HEK293 (cell line): Measurements from ENCODE around the gene ZKSCAN4.

ENCODE experiments used
- CTCF ChIA-PET: fragments of 350-600 bp; formaldehyde crosslinking; extraction: SDS; loops from one replicate; lab custom pipeline; 2021; ENCODE audit warnings: antibody characterized with exemption; lab: Yijun Ruan, JAX
- POLR2A ChIA-PET: fragments of 300-600 bp; formaldehyde crosslinking; extraction: SDS; loops from one replicate; lab custom pipeline; 2020; ENCODE audit warnings: antibody characterized with exemption, inconsistent platforms; lab: Yijun Ruan, JAX
- H3K27ac ChIP-seq: fragments of 200-500 bp; sonication (Bioruptor generic); 2 replicates; pipeline ENCODE4 v1.5.1; 2014; ENCODE audit warnings: low read depth, low read length, control low read depth, inconsistent platforms; ENCODE audit errors: extremely low read depth
- H3K36me3 ChIP-seq, 2 experiments: fragments of 200-500 bp in 1 of 2; sonication (Bioruptor generic) in 1 of 2; 1 replicate in 1 of 2; 2 replicates in 1 of 2; pipeline ENCODE4 v1.5.1; 2014 to 2017; ENCODE audit warnings: inconsistent platforms in 2 of 2, low read length in 2 of 2; ENCODE audit not compliant: control insufficient read depth in 2 of 2, insufficient read depth in 1 of 2
- H3K4me1 ChIP-seq: fragments of 200-500 bp; sonication (Bioruptor generic); 2 replicates; pipeline ENCODE4 v1.5.1; 2014; ENCODE audit warnings: mild to moderate bottlenecking, low read length, inconsistent platforms; ENCODE audit not compliant: control insufficient read depth, insufficient read depth
- H3K4me3 ChIP-seq: 2 replicates; pipeline ENCODE4 v1.5.1; 2011; ENCODE audit warnings: low read depth, mild to moderate bottlenecking, control low read depth, low read length, moderate library complexity
- H3K9me3 ChIP-seq: fragments of 200-500 bp; sonication (Bioruptor generic); 2 replicates; pipeline ENCODE4 v1.5.1; 2014; ENCODE audit warnings: low read depth, low read length, inconsistent platforms; ENCODE audit not compliant: control insufficient read depth, insufficient read depth
- KLF7 ChIP-seq: fragments of 450-650 bp; formaldehyde crosslinking; IDR thresholded peaks from 2 replicates; pipeline ENCODE4 v1.5.1; 2016; ENCODE audit warnings: missing biosample characterization, missing genetic modification characterization, borderline replicate concordance
- SCRT1 ChIP-seq: fragments of 450-650 bp; formaldehyde crosslinking; IDR thresholded peaks from 2 replicates; pipeline ENCODE4 v1.5.1; 2016; ENCODE audit warnings: missing biosample characterization, missing genetic modification characterization, borderline replicate concordance
- SCRT2 ChIP-seq: fragments of 450-650 bp; formaldehyde crosslinking; IDR thresholded peaks from 2 replicates; pipeline ENCODE4 v1.5.1; 2016; ENCODE audit warnings: missing biosample characterization, missing genetic modification characterization
- ZBTB17 ChIP-seq: fragments of 450-650 bp; formaldehyde crosslinking; IDR thresholded peaks from 2 replicates; pipeline ENCODE4 v1.5.1; 2016; ENCODE audit warnings: missing biosample characterization, missing genetic modification characterization
- ZEB2 ChIP-seq: fragments of 450-650 bp; formaldehyde crosslinking; IDR thresholded peaks from 2 replicates; pipeline ENCODE4 v1.5.1; 2016; ENCODE audit warnings: missing biosample characterization, missing genetic modification characterization
- ZNF10 ChIP-seq: fragments of 450-650 bp; formaldehyde crosslinking; IDR thresholded peaks from 2 replicates; pipeline ENCODE4 v1.5.1; 2017; ENCODE audit warnings: missing biosample characterization, missing genetic modification characterization
- ZNF140 ChIP-seq: fragments of 450-650 bp; formaldehyde crosslinking; IDR thresholded peaks from 2 replicates; pipeline ENCODE4 v1.5.1; 2016; ENCODE audit warnings: missing biosample characterization, missing genetic modification characterization
- ZNF248 ChIP-seq: fragments of 450-650 bp; formaldehyde crosslinking; IDR thresholded peaks from 2 replicates; pipeline ENCODE4 v1.5.1; 2017; ENCODE audit warnings: missing biosample characterization, missing genetic modification characterization
- ZNF571 ChIP-seq: fragments of 450-650 bp; formaldehyde crosslinking; IDR thresholded peaks from 2 replicates; pipeline ENCODE4 v1.5.0; 2017; ENCODE audit warnings: missing biosample characterization, missing genetic modification characterization
- ZNF596 ChIP-seq: fragments of 450-650 bp; IDR thresholded peaks from 2 replicates; pipeline ENCODE4 v1.5.0; 2018; ENCODE audit warnings: missing biosample characterization, mild to moderate bottlenecking, missing genetic modification characterization, moderate library complexity
- ZNF768 ChIP-seq: fragments of 450-650 bp; formaldehyde crosslinking; IDR thresholded peaks from 2 replicates; pipeline ENCODE4 v1.5.1; 2018; ENCODE audit warnings: missing biosample characterization, mild to moderate bottlenecking, missing genetic modification characterization
- TF ChIP-seq, protein P1 (sequence below): fragments of 450-650 bp; formaldehyde crosslinking; IDR thresholded peaks from 2 replicates; pipeline ENCODE4 v1.5.1; 2016; ENCODE audit warnings: missing biosample characterization, missing genetic modification characterization
- TF ChIP-seq, protein P2 (sequence below): fragments of 450-650 bp; IDR thresholded peaks from 2 replicates; pipeline ENCODE4 v1.5.1; 2018; ENCODE audit warnings: missing biosample characterization, mild to moderate bottlenecking, missing genetic modification characterization
- TF ChIP-seq, protein P3 (sequence below): fragments of 450-650 bp; formaldehyde crosslinking; IDR thresholded peaks from 2 replicates; pipeline ENCODE4 v1.5.1; 2016; ENCODE audit warnings: missing biosample characterization, missing genetic modification characterization
- TF ChIP-seq, protein P4 (sequence below): fragments of 450-650 bp; formaldehyde crosslinking; IDR thresholded peaks from 2 replicates; pipeline ENCODE4 v1.5.1; 2017; ENCODE audit warnings: missing biosample characterization, missing genetic modification characterization
- TF ChIP-seq, protein P5 (sequence below): fragments of 450-650 bp; formaldehyde crosslinking; IDR thresholded peaks from 2 replicates; pipeline ENCODE4 v1.5.1; 2016; ENCODE audit warnings: missing biosample characterization, missing genetic modification characterization
- TF ChIP-seq, protein P6 (sequence below): fragments of 450-650 bp; formaldehyde crosslinking; optimal IDR thresholded peaks from 2 replicates; pipeline ENCODE3; 2016; ENCODE audit warnings: missing biosample characterization, mild to moderate bottlenecking, missing genetic modification characterization

The ZKSCAN4 gene

DNA sequence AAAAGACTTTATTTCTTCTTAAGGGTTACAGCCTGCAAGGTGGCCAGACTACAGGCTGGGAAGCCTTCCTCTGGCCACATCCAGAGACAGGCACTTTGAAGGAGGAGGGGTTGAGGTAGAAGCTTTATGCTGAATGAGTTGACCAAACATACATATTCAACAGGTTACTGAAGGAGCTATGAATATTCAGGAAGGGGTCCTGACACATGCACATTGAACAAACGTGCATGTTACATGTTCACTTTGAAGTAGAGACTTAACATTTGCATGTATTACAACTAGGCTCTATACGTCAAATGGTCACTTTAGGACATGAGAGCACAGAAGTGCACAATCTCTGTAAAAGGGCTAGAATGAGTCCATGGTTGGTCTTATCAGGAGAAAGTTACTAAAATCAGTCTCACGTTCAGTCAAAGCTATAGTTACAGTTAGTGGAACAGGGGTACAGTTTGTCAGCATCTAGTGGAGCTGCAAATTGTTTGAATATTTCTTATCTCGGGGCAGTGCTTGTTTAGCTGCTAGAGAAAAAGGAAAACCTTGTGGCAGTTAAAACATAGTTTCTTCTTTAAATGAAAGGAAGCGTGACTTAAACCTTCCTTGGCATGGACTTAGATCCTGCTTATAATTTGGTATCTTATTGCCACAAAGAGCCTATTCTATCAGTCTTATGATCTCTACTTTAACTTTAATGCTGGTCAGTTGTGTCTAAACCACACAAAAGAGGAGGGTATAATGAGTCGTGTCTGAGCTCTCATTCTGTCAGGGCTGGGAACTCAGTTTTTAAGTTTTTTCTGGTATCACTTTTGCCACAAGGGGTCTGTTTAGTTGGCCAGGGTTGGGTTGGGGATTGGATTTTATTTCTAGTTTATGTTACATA, 31.6 kb downstream of the ZKSCAN4 start:
- ChIA-PET CTCF (interaction anchor here (0.5 to 1.4 kb wide), 5 partner anchors 45 to 891 kb away, joined by 3 to 4 read pairs (median 3); no protein-coding TSS in a partner anchor), POLR2A (interaction anchor here (0.6 to 2.0 kb wide), 4 partner anchors 46 to 79 kb away, joined by 3 to 5 read pairs (median 4); partner anchors contain the start of genes ZKSCAN8 and ZSCAN26)
- H3K36me3 ChIP-seq = no peaks in the 10 kb centered on the region
- no peaks in the 10 kb centered on the region for H3K9me3 ChIP-seq
- TF ChIP-seq ZNF248 (tag by site-specific recombination) = no peak
- peak; percentile 80; the same call in 1 of the 2 replicates for TF ChIP-seq SCRT1 (tag by site-specific recombination)
- TF ChIP-seq, protein P1, sequence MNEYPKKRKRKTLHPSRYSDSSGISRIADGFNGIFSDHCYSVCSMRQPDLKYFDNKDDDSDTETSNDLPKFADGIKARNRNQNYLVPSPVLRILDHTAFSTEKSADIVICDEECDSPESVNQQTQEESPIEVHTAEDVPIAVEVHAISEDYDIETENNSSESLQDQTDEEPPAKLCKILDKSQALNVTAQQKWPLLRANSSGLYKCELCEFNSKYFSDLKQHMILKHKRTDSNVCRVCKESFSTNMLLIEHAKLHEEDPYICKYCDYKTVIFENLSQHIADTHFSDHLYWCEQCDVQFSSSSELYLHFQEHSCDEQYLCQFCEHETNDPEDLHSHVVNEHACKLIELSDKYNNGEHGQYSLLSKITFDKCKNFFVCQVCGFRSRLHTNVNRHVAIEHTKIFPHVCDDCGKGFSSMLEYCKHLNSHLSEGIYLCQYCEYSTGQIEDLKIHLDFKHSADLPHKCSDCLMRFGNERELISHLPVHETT (tag by site-specific recombination) = no peak
- TF ChIP-seq, protein P2, sequence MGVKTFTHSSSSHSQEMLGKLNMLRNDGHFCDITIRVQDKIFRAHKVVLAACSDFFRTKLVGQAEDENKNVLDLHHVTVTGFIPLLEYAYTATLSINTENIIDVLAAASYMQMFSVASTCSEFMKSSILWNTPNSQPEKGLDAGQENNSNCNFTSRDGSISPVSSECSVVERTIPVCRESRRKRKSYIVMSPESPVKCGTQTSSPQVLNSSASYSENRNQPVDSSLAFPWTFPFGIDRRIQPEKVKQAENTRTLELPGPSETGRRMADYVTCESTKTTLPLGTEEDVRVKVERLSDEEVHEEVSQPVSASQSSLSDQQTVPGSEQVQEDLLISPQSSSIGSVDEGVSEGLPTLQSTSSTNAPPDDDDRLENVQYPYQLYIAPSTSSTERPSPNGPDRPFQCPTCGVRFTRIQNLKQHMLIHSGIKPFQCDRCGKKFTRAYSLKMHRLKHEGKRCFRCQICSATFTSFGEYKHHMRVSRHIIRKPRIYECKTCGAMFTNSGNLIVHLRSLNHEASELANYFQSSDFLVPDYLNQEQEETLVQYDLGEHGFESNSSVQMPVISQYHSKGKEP (tag by site-specific recombination) = no peak
- TF ChIP-seq ZNF768 (tag by site-specific recombination) = no peak
- peak; percentile 94 for TF ChIP-seq SCRT2
- peaks cover 3% of the 10 kb centered on the region for H3K4me1 ChIP-seq
- no peak overlapping the region for H3K27ac ChIP-seq
- no peak overlapping the region for H3K4me3 ChIP-seq

DNA sequence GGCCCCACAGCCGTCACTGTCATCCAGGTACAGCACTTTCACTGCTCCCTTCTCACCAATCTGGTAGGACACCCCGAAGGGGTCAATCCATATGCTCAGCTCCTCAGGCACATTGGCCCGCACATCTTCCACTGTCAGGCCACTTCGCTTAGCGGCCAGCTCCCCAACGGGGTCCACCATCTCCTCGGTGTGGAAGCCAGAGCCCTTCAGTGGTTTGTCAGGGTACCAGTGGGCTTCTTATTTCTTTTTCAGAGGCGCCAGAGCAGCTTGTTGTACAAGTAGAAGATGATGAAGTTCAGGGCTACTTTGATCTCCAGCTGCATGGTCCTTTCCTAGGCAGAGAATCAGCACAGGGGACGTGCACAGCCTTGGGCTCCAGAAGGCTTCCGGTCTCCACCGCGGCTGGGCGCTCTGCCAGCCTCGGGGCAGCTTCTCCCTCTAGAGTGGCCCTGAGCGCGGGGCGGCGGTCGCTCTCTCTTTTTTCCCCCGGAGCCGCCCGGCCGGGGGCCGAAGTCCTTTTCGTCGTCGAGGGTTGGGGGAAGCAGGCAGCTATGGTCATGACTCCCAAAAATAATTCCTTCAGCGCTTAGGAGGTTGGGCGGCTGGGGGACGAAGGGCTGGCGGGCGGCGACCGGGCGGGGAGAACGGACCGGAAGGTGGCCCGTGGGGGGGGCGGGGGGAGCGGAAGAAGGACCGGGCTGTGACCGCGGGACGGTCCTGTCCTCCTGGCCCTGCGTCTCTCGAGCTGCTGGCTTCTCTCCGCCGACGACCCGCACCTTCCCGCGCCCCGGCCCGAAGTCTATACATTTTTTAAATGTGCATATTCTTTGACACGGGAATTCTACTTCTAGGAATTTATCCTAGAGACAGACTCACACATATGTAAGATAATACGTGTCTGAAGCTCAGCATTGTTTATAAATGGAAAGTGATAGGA, 33.5 kb downstream of the ZKSCAN4 start:
- Histone ChIP-seq H3K27ac (peak overlapping the region; percentile 63; the same call in 1 of the 2 replicates), H3K9me3 (no peaks in the 10 kb centered on the region), H3K36me3 (no peaks in the 10 kb centered on the region), H3K4me3 (peak overlapping the region; percentile 67), H3K4me1 (no peaks in the 10 kb centered on the region; the same call in 1 of the 2 replicates)
- POLR2A ChIA-PET = interaction anchor here (0.5 to 2.4 kb wide), 26 partner anchors 9 to 1067 kb away, joined by 3 to 18 read pairs (median 4); partner anchors contain the start of genes PGBD1, ZKSCAN4, ZKSCAN8 and ZSCAN16
- CTCF ChIA-PET = interaction anchor here (0.6 to 1.0 kb wide), 5 partner anchors 8 to 485 kb away, joined by 3 to 7 read pairs (median 4); partner anchors contain the start of gene ZSCAN26
- TF ChIP-seq ZNF140 = no peak
- TF ChIP-seq ZBTB17 = peak; percentile 52
- TF ChIP-seq, protein P3, sequence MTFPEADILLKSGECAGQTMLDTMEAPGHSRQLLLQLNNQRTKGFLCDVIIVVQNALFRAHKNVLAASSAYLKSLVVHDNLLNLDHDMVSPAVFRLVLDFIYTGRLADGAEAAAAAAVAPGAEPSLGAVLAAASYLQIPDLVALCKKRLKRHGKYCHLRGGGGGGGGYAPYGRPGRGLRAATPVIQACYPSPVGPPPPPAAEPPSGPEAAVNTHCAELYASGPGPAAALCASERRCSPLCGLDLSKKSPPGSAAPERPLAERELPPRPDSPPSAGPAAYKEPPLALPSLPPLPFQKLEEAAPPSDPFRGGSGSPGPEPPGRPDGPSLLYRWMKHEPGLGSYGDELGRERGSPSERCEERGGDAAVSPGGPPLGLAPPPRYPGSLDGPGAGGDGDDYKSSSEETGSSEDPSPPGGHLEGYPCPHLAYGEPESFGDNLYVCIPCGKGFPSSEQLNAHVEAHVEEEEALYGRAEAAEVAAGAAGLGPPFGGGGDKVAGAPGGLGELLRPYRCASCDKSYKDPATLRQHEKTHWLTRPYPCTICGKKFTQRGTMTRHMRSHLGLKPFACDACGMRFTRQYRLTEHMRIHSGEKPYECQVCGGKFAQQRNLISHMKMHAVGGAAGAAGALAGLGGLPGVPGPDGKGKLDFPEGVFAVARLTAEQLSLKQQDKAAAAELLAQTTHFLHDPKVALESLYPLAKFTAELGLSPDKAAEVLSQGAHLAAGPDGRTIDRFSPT = peak; percentile 60; the same call in 1 of the 2 replicates
- TF ChIP-seq ZNF571 (tag by site-specific recombination) = no peak
- TF ChIP-seq ZEB2 = peak; percentile 63; the same call in 1 of the 2 replicates
- TF ChIP-seq, protein P4, sequence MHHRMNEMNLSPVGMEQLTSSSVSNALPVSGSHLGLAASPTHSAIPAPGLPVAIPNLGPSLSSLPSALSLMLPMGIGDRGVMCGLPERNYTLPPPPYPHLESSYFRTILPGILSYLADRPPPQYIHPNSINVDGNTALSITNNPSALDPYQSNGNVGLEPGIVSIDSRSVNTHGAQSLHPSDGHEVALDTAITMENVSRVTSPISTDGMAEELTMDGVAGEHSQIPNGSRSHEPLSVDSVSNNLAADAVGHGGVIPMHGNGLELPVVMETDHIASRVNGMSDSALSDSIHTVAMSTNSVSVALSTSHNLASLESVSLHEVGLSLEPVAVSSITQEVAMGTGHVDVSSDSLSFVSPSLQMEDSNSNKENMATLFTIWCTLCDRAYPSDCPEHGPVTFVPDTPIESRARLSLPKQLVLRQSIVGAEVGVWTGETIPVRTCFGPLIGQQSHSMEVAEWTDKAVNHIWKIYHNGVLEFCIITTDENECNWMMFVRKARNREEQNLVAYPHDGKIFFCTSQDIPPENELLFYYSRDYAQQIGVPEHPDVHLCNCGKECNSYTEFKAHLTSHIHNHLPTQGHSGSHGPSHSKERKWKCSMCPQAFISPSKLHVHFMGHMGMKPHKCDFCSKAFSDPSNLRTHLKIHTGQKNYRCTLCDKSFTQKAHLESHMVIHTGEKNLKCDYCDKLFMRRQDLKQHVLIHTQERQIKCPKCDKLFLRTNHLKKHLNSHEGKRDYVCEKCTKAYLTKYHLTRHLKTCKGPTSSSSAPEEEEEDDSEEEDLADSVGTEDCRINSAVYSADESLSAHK (tag by site-specific recombination) = no peak
- no peak for TF ChIP-seq KLF7 (tag by site-specific recombination)
- peak; percentile 81 for TF ChIP-seq ZNF596 (tag by site-specific recombination)
- no peak for TF ChIP-seq ZNF10 (tag by site-specific recombination)
- TF ChIP-seq, protein P5, sequence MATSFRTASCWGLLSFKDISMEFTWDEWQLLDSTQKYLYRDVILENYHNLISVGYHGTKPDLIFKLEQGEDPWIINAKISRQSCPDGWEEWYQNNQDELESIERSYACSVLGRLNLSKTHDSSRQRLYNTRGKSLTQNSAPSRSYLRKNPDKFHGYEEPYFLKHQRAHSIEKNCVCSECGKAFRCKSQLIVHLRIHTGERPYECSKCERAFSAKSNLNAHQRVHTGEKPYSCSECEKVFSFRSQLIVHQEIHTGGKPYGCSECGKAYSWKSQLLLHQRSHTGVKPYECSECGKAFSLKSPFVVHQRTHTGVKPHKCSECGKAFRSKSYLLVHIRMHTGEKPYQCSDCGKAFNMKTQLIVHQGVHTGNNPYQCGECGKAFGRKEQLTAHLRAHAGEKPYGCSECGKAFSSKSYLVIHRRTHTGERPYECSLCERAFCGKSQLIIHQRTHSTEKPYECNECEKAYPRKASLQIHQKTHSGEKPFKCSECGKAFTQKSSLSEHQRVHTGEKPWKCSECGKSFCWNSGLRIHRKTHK (tag by site-specific recombination) = no peak
- TF ChIP-seq, protein P6, sequence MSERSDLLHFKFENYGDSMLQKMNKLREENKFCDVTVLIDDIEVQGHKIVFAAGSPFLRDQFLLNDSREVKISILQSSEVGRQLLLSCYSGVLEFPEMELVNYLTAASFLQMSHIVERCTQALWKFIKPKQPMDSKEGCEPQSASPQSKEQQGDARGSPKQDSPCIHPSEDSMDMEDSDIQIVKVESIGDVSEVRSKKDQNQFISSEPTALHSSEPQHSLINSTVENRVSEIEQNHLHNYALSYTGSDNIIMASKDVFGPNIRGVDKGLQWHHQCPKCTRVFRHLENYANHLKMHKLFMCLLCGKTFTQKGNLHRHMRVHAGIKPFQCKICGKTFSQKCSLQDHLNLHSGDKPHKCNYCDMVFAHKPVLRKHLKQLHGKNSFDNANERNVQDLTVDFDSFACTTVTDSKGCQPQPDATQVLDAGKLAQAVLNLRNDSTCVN (tag by site-specific recombination) = peak; percentile 47
